AG10803 (cell line): ENCODE measurements around the gene CD244.
"Not testable (repeated sequence)": the region's sequence is repeated elsewhere in the genome, so short reads cannot be mapped to it uniquely, and the experiment has no call there.

Experiments
- DNase-seq: peaks from one replicate; pipeline ENCODE4 v3.0.0; 2010; ENCODE audit warnings: low read depth
- H3K4me3 ChIP-seq: 2 replicates; pipeline ENCODE4 v1.5.1; 2011; ENCODE audit warnings: mild to moderate bottlenecking, low read length, control low read depth
- CTCF ChIP-seq: conservative IDR thresholded peaks from 2 replicates; pipeline ENCODE4 v1.5.1; 2011; ENCODE audit warnings: mild to moderate bottlenecking, low read length, control low read depth, inconsistent platforms

The CD244 gene

GRCh38 chr1:160904783-160905616, 42.3 kb upstream of the CD244 start:
- DNase-seq, result no peak
- TF ChIP-seq CTCF, result no peak

GRCh38 chr1:160902251-160902650, 39.6 kb upstream of the CD244 start:
- not testable (repeated sequence) for DNase-seq, H3K4me3 ChIP-seq

More at GRCh38 chr1:160904783-160905616, 42.3 kb upstream of the CD244 start:
- H3K4me3 ChIP-seq, result no peak overlapping the region

GRCh38 chr1:160901768-160902167, 39.1 kb upstream of the CD244 start:
- TF ChIP-seq CTCF, result no peak
- DNase-seq, result no peak
- no peak overlapping the region for H3K4me3 ChIP-seq

- DNase-seq, H3K4me3 ChIP-seq: not testable (repeated sequence)
Measured at GRCh38 chr1:160900683-160901082, 38.0 kb upstream of the CD244 start.

- H3K4me3 ChIP-seq, DNase-seq: not testable (repeated sequence)
Measured at GRCh38 chr1:160894368-160895135, 31.9 kb upstream of the CD244 start.

- no peak overlapping the region for H3K4me3 ChIP-seq
- no peak for TF ChIP-seq CTCF
- DNase-seq, result no peak
Measured at GRCh38 chr1:160891474-160891873, 28.8 kb upstream of the CD244 start.

GRCh38 chr1:160888926-160889325, 26.2 kb upstream of the CD244 start:
- no peak overlapping the region for H3K4me3 ChIP-seq
- no peak for TF ChIP-seq CTCF

GRCh38 chr1:160887071-160887470, 24.4 kb upstream of the CD244 start:
- DNase-seq, result no peak
- TF ChIP-seq CTCF, result no peak
- no peak overlapping the region for H3K4me3 ChIP-seq

More at GRCh38 chr1:160888926-160889325, 26.2 kb upstream of the CD244 start:
- DNase-seq, result no peak
